Esophagus muscularis mucosa (tissue), 4 donors: ENCODE measurements around the gene MTMR10. TPM values are rescaled to one million over a fixed set of nuclear protein-coding genes. Genes with fewer than 3 reads are reported as not detected.

ENCODE experiments used
- DNase-seq: peaks from one replicate; pipeline ENCODE4 v3.0.0-alpha.2; 2017; ENCODE audit errors: extremely low spot score
- H3K27ac ChIP-seq, 4 donors: fragments of 200-600 bp; sonication (generic); replicated peaks in 1 of 4; 1 replicate in 3 of 4; 2 replicates in 1 of 4; pipeline ENCODE4 v1.5.1; 2016 to 2019; ENCODE audit warnings: mild to moderate bottlenecking in 1 of 4
- H3K27me3 ChIP-seq, 4 donors: fragments of 200-600 bp; sonication (generic); one replicate each; pipeline versions ENCODE4 v1.5.1 to v1.6.0; 2016 to 2019
- H3K36me3 ChIP-seq, 4 donors: fragments of 200-600 bp; sonication (generic); one replicate each; pipeline ENCODE4 v1.5.1; 2016 to 2019
- H3K4me1 ChIP-seq, 4 donors: fragments of 200-600 bp; sonication (generic); one replicate each; pipeline ENCODE4 v1.5.1; 2016 to 2019
- H3K4me3 ChIP-seq, 4 donors: fragments of 200-600 bp; sonication (generic); 1 replicate in 2 of 4; 2 replicates in 2 of 4; pipeline ENCODE4 v1.5.1; 2016 to 2019; ENCODE audit warnings: mild to moderate bottlenecking in 4 of 4, moderate library complexity in 1 of 4
- H3K9me3 ChIP-seq, 4 donors: fragments of 200-600 bp; sonication (generic); 1 replicate in 3 of 4; 2 replicates in 1 of 4; pipeline ENCODE4 v1.5.1; 2016 to 2019
- EP300 ChIP-seq: sonication (generic); formaldehyde crosslinking; IDR thresholded peaks from one replicate; pipeline ENCODE4 v1.6.1; 2017; ENCODE audit warnings: antibody characterized with exemption
- POLR2A ChIP-seq: fragments of 450-650 bp; IDR thresholded peaks from one replicate; pipeline ENCODE4 v1.6.1; 2017; ENCODE audit warnings: antibody characterized with exemption, moderate library complexity, mild to moderate bottlenecking, low read depth
- POLR2AphosphoS5 ChIP-seq, 2 donors: sonication (generic); formaldehyde crosslinking; IDR thresholded peaks; one replicate each; pipeline ENCODE4 v1.6.1; 2017; ENCODE audit warnings: antibody characterized with exemption in 2 of 2
- WGBS: methylation state at CpG from one replicate; pipeline ENCODE4 v1.1.5; 2018; 5-methylcytosine and 5-hydroxymethylcytosine counted together
- intact Hi-C: fragments of 100-400 bp; cut with DNase I; formaldehyde crosslinking; loops from one replicate; pipeline ENCODE4 v1.15.1; 2023
- small RNA-seq, 3 donors: library from RNA; depleted of rRNA; stranded (forward); fragments of <200 nt; gene quantifications; one replicate each; pipeline ENCODE3, GENCODE V24; 2016
- total RNA-seq, 4 donors: library from RNA; depleted of rRNA; stranded (reverse); fragments of >200 nt; gene quantifications; one replicate each; pipeline versions ENCODE4 v1.1.0 to v1.2.1, GENCODE V29; 2016
- TF ChIP-seq, protein P1 (sequence below), 3 experiments: fragments of 200-600 bp in 2 of 3; fragments of 450-650 bp in 1 of 3; sonication (generic) in 2 of 3; IDR thresholded peaks; one replicate each; pipeline ENCODE4 v1.5.1; 2017 to 2019; ENCODE audit warnings: antibody characterized with exemption in 3 of 3, mild to moderate bottlenecking in 2 of 3, moderate library complexity in 1 of 3

The MTMR10 gene
- total RNA-seq, 4 donors from 2014 or later, result 27.4 to 32.3 (median 30.2) TPM

DNA sequence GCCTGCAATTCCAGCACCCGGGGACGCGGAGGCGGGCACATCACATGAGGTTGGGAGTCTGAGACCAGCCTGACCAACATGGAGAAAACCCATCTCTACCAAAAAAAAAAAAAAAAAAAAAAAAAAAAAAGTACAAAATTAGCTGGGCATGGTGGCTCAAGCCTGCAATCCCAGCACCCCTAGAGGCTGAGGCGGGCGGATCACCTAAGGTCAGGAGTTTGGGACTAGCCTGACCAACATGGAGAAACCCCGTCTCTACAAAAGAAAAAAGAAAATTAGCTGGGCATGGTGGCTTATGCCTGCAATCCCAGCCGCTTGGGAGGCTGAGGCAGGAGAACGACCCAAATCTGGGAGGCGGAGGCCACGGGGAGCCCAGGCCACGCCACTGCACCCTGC, 95.2 kb downstream of the MTMR10 start:
- Histone ChIP-seq H3K27ac (no peak overlapping the region), H3K36me3 (no peaks in the 10 kb centered on the region), H3K27me3 (peaks cover 0 to 5% (median 0%) of the 10 kb centered on the region in 4 donors), H3K9me3 (no peaks in the 10 kb centered on the region), H3K4me3 (no peak overlapping the region), H3K4me1 (no peaks in the 10 kb centered on the region)
- WGBS, result 96% methylated on average over 11 of the region's 12 CpGs
- intact Hi-C loops, result no loop called here
- DNase-seq, result no peak
- no peak for TF ChIP-seq EP300
- no peak for TF ChIP-seq POLR2A
- TF ChIP-seq, protein P1, sequence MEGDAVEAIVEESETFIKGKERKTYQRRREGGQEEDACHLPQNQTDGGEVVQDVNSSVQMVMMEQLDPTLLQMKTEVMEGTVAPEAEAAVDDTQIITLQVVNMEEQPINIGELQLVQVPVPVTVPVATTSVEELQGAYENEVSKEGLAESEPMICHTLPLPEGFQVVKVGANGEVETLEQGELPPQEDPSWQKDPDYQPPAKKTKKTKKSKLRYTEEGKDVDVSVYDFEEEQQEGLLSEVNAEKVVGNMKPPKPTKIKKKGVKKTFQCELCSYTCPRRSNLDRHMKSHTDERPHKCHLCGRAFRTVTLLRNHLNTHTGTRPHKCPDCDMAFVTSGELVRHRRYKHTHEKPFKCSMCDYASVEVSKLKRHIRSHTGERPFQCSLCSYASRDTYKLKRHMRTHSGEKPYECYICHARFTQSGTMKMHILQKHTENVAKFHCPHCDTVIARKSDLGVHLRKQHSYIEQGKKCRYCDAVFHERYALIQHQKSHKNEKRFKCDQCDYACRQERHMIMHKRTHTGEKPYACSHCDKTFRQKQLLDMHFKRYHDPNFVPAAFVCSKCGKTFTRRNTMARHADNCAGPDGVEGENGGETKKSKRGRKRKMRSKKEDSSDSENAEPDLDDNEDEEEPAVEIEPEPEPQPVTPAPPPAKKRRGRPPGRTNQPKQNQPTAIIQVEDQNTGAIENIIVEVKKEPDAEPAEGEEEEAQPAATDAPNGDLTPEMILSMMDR (IDR thresholded peaks at IDR 0.05), result no peak
- no peak for TF ChIP-seq POLR2AphosphoS5 (IDR thresholded peaks at IDR 0.05)

DNA sequence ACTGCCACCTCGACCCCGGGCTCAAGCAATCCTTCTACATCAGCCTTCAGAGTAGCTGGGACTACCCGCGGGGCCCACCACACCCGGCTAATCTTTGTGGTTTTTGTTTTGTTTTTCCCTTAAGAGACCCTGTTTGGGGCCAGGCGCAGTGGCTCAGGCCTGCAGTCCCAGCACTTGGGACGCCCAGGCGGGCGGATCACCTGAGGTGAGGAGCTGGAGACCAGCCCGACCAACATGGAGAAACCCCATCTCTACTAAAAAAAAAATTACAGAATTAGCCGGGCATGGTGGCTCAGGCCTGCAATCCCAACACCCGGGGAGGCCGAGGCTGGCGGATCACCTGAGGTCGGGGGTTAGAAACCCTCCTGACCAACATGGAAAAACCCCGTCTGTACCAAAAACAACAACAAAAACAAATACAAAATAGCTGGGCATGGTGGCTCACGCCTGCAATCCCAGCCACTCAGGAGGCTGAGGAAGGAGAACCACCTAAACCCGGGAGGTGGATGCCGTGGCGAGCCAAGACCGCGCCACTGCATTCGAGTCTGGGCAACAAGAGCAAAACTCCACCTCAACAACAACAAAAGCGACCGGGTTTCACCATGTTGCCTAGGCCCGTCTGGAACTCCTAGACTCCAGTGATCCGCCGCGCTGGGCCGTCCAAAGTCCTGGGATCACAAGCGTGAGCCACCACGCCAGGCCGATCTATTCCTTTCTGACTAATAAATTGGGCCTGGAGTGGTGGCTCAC, 95.8 kb downstream of the MTMR10 start:
- intact Hi-C loops, result no loop called here
- 92% methylated on average over 32 of the region's 33 CpGs for WGBS

DNA sequence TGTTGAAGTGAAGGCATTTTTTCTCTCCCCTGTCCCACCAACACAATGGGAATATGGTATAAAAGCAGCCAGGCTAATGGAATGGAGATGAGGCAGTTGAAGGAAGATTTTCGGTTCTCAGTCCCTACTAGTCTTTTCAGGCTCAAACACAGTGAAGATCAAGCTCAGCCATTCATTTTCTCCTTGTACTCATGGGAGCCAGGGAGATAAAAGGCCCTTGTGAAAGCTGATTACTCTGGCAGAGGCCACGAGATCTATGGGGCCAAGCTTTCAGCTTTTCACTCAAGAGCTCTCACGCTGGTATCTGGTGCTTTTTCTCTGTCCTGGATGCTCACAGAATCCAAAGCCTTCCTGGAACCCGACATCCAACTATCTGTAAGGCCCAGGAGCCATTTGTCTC, 102.2 kb downstream of the MTMR10 start:
- Histone ChIP-seq H3K36me3 (no peaks in the 10 kb centered on the region), H3K9me3 (no peaks in the 10 kb centered on the region), H3K4me3 (no peak overlapping the region), H3K27me3 (peaks cover 0 to 4% (median 0%) of the 10 kb centered on the region in 4 donors), H3K4me1 (no peaks in the 10 kb centered on the region), H3K27ac (no peak overlapping the region)
- no peak for TF ChIP-seq EP300
- TF ChIP-seq, protein P1 (IDR thresholded peaks at IDR 0.05), result no peak
- TF ChIP-seq POLR2AphosphoS5 (IDR thresholded peaks at IDR 0.05), result no peak
- TF ChIP-seq POLR2A, result no peak
- 78% methylated on average over 4 of the region's 4 CpGs for WGBS
- intact Hi-C loops, result no loop called here
- no peak for DNase-seq

More for the DNA sequence above, 95.8 kb downstream of the MTMR10 start:
- no peak for DNase-seq
- H3K27me3 ChIP-seq, result peaks cover 0 to 5% (median 0%) of the 10 kb centered on the region in 4 donors
- TF ChIP-seq POLR2AphosphoS5 (IDR thresholded peaks at IDR 0.05) (no peak), EP300 (no peak), POLR2A (no peak)
- TF ChIP-seq, protein P1 (IDR thresholded peaks at IDR 0.05), result no peak
- H3K9me3 ChIP-seq, result no peaks in the 10 kb centered on the region
- no peak overlapping the region for H3K27ac ChIP-seq
- no peaks in the 10 kb centered on the region for H3K4me1 ChIP-seq
- H3K36me3 ChIP-seq, result no peaks in the 10 kb centered on the region
- H3K4me3 ChIP-seq, result no peak overlapping the region

Small RNA genes lying within 50 kb of the gene (small RNA-seq; reads per million reads assigned to genes)
- gene RNU6-466P, result 0 reads per million in 3 donors

Other genes with a start within 250 kb of the MTMR10 start
- gene FAN1, start 87.7 kb downstream of the MTMR10 start, total RNA-seq, result 10 to 100 TPM; 13.6 to 18.7 (median 17.4) TPM
- gene TRPM1, start 110.1 kb upstream of the MTMR10 start, total RNA-seq, result not detected